Mucosa of gallbladder (tissue), 1 donor: Measurements from ENCODE around the gene MTARC1. TPM values are rescaled to one million over a fixed set of nuclear protein-coding genes. Genes with fewer than 3 reads are reported as not detected.

Source experiments
- DNase-seq: peaks from one replicate; pipeline ENCODE4 v3.0.0-alpha.2; 2020; ENCODE audit warnings: low spot score
- total RNA-seq: library from RNA; stranded (reverse); gene quantifications from one replicate; pipeline ENCODE4 v1.2.1, GENCODE V29; 2021
- donor health status: DM: no; HTN: no; CAD: no.

Gene MTARC1
- total RNA-seq, 1 donor from 2014 or later: 13.2 TPM

GRCh38 chr1:220833436-220833835, 46.7 kb downstream of the MTARC1 start:
- DNase-seq: no peak

GRCh38 chr1:220834155-220834870, 47.6 kb downstream of the MTARC1 start:
- no peak for DNase-seq

Other genes with a start within 250 kb of the MTARC1 start
- gene C1orf115, start 96.5 kb upstream of the MTARC1 start, total RNA-seq: 28.3 TPM
- gene MTARC2, start 38.6 kb upstream of the MTARC1 start, total RNA-seq: 78.0 TPM
- gene HLX, start 92.5 kb downstream of the MTARC1 start, total RNA-seq: 9.8 TPM